HepG2 (cell line): ENCODE measurements around the gene PDCD2.

Source experiments
- ARID2 ChIP-seq: sonication (generic); formaldehyde crosslinking; IDR thresholded peaks from 2 replicates; pipeline ENCODE4 v1.8.1; 2022; ENCODE audit warnings: mild to moderate bottlenecking, missing genetic modification reagents, borderline replicate concordance
- ATF7-NPFF ChIP-seq: sonication (generic); formaldehyde crosslinking; IDR thresholded peaks from 2 replicates; pipeline ENCODE4 v1.8.1; 2023; ENCODE audit warnings: mild to moderate bottlenecking, low read depth, missing genetic modification reagents, moderate library complexity
- EP300 ChIP-seq, 3 experiments: sonication (generic) in 1 of 3; formaldehyde crosslinking in 1 of 3; IDR thresholded peaks; 2 replicates each; pipeline versions ENCODE4 v1.5.1 to v1.6.1; 2011 to 2020; ENCODE audit warnings: low read depth in 2 of 3, low read length in 2 of 3, borderline replicate concordance in 1 of 3, improper control_type of control experiment in 1 of 3, mild to moderate bottlenecking in 1 of 3, missing genetic modification reagents in 1 of 3, moderate library complexity in 1 of 3
- MXI1 ChIP-seq: IDR thresholded peaks from 3 replicates; pipeline ENCODE4 v1.6.1; 2012; ENCODE audit warnings: low read depth, low read length, inconsistent platforms, borderline replicate concordance
- POLR2AphosphoS5 ChIP-seq: IDR thresholded peaks from 2 replicates; pipeline ENCODE4 v1.6.1; 2012; ENCODE audit warnings: low read depth, low read length
- TP53 ChIP-seq: sonication (generic); formaldehyde crosslinking; conservative IDR thresholded peaks from 2 replicates; pipeline ENCODE4 v1.4.0; 2020; ENCODE audit warnings: missing genetic modification reagents
- TF ChIP-seq, protein P1 (sequence below): sonication (generic); formaldehyde crosslinking; IDR thresholded peaks from 2 replicates; pipeline ENCODE4 v1.4.0; 2020; ENCODE audit warnings: missing genetic modification reagents
- TF ChIP-seq, protein P2 (sequence below), 2 experiments: IDR thresholded peaks; 2 replicates each; pipeline ENCODE4 v1.6.1; 2011 to 2012; ENCODE audit warnings: low read length in 2 of 2, borderline replicate concordance in 1 of 2, low read depth in 1 of 2, mild to moderate bottlenecking in 1 of 2, moderate library complexity in 1 of 2
- TF ChIP-seq, protein P3 (sequence below): sonication (generic); formaldehyde crosslinking; IDR thresholded peaks from 2 replicates; pipeline ENCODE4 v1.5.0; 2020; ENCODE audit warnings: mild to moderate bottlenecking, missing genetic modification reagents, moderate library complexity

- TF ChIP-seq POLR2AphosphoS5: no peak
- TF ChIP-seq, protein P1, sequence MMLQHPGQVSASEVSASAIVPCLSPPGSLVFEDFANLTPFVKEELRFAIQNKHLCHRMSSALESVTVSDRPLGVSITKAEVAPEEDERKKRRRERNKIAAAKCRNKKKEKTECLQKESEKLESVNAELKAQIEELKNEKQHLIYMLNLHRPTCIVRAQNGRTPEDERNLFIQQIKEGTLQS: no peak
- TF ChIP-seq MXI1: no peak
- no peak for TF ChIP-seq ATF7-NPFF (CRISPR knock-in tag)
- no peak for TF ChIP-seq EP300 (IDR thresholded peaks at IDR 0.05; ENCODE audit: low read depth in 2 of 2, low read length in 2 of 2)
- TF ChIP-seq EP300 (CRISPR knock-in tag; IDR thresholded peaks at IDR 0.05; ENCODE audit: borderline replicate concordance): no peak
- TF ChIP-seq, protein P2, sequence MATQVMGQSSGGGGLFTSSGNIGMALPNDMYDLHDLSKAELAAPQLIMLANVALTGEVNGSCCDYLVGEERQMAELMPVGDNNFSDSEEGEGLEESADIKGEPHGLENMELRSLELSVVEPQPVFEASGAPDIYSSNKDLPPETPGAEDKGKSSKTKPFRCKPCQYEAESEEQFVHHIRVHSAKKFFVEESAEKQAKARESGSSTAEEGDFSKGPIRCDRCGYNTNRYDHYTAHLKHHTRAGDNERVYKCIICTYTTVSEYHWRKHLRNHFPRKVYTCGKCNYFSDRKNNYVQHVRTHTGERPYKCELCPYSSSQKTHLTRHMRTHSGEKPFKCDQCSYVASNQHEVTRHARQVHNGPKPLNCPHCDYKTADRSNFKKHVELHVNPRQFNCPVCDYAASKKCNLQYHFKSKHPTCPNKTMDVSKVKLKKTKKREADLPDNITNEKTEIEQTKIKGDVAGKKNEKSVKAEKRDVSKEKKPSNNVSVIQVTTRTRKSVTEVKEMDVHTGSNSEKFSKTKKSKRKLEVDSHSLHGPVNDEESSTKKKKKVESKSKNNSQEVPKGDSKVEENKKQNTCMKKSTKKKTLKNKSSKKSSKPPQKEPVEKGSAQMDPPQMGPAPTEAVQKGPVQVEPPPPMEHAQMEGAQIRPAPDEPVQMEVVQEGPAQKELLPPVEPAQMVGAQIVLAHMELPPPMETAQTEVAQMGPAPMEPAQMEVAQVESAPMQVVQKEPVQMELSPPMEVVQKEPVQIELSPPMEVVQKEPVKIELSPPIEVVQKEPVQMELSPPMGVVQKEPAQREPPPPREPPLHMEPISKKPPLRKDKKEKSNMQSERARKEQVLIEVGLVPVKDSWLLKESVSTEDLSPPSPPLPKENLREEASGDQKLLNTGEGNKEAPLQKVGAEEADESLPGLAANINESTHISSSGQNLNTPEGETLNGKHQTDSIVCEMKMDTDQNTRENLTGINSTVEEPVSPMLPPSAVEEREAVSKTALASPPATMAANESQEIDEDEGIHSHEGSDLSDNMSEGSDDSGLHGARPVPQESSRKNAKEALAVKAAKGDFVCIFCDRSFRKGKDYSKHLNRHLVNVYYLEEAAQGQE (IDR thresholded peaks at IDR 0.05; ENCODE audit: borderline replicate concordance in 1 of 2, low read depth in 1 of 2, low read length in 2 of 2): no peak
- no peak for TF ChIP-seq TP53 (CRISPR knock-in tag)
- TF ChIP-seq, protein P3, sequence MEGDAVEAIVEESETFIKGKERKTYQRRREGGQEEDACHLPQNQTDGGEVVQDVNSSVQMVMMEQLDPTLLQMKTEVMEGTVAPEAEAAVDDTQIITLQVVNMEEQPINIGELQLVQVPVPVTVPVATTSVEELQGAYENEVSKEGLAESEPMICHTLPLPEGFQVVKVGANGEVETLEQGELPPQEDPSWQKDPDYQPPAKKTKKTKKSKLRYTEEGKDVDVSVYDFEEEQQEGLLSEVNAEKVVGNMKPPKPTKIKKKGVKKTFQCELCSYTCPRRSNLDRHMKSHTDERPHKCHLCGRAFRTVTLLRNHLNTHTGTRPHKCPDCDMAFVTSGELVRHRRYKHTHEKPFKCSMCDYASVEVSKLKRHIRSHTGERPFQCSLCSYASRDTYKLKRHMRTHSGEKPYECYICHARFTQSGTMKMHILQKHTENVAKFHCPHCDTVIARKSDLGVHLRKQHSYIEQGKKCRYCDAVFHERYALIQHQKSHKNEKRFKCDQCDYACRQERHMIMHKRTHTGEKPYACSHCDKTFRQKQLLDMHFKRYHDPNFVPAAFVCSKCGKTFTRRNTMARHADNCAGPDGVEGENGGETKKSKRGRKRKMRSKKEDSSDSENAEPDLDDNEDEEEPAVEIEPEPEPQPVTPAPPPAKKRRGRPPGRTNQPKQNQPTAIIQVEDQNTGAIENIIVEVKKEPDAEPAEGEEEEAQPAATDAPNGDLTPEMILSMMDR (CRISPR knock-in tag): no peak
- TF ChIP-seq ARID2 (CRISPR knock-in tag): no peak
Observed at GRCh38 chr6:170532867-170533488, 51.5 kb downstream of the PDCD2 start.
